Keratinocyte (primary cell): ENCODE results near the gene NSUN2.

Source experiments
- EZH2 ChIP-seq: IDR thresholded peaks from one replicate; pipeline ENCODE4 v1.6.1; 2012; ENCODE audit warnings: inconsistent platforms, mild to moderate bottlenecking, low read length, moderate library complexity
- TF ChIP-seq, protein P1 (sequence below), 3 experiments: IDR thresholded peaks in 1 of 3; conservative IDR thresholded peaks in 1 of 3; optimal IDR thresholded peaks in 1 of 3; 2 replicates in 2 of 3; 3 replicates in 1 of 3; pipeline versions ENCODE3 to v1.5.1; 2011; ENCODE audit warnings: low read length in 3 of 3, mild to moderate bottlenecking in 3 of 3, moderate library complexity in 2 of 3, control low read depth in 1 of 3, inconsistent platforms in 1 of 3; ENCODE audit not compliant: insufficient read depth in 2 of 3; ENCODE audit errors: extremely low read depth in 1 of 3

DNA sequence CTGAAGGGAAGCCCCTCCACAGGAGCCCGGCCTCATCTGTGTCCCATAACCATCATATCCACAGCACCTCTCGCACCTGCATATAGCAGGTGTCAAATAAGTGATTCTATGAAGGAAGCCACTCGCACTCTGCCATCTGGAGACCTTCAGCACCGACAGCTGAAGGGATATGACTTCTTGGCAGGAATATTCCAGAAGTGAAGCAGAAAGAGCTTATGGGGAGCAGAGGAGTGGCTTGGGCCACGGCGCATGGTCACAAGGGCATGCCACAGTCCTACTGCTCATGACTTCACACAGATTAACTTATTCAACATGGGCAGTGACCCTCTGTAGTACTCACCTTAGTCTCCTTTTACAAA, 80.9 kb downstream of the NSUN2 start:
- TF ChIP-seq, protein P1, sequence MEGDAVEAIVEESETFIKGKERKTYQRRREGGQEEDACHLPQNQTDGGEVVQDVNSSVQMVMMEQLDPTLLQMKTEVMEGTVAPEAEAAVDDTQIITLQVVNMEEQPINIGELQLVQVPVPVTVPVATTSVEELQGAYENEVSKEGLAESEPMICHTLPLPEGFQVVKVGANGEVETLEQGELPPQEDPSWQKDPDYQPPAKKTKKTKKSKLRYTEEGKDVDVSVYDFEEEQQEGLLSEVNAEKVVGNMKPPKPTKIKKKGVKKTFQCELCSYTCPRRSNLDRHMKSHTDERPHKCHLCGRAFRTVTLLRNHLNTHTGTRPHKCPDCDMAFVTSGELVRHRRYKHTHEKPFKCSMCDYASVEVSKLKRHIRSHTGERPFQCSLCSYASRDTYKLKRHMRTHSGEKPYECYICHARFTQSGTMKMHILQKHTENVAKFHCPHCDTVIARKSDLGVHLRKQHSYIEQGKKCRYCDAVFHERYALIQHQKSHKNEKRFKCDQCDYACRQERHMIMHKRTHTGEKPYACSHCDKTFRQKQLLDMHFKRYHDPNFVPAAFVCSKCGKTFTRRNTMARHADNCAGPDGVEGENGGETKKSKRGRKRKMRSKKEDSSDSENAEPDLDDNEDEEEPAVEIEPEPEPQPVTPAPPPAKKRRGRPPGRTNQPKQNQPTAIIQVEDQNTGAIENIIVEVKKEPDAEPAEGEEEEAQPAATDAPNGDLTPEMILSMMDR (optimal IDR thresholded peaks at IDR 0.05 in 1 of 3, IDR thresholded peaks at IDR 0.05 in 1 of 3, conservative IDR thresholded peaks at IDR 0.05 in 1 of 3; ENCODE audit: extremely low read depth in 1 of 3, insufficient read depth in 2 of 3, low read length in 3 of 3): no peak
- TF ChIP-seq EZH2: no peak
